AML-193 (cell line): Measurements from ENCODE around the gene RPF1.
"Not testable (repeated sequence)": the region's sequence is repeated elsewhere in the genome, so short reads cannot be mapped to it uniquely, and the experiment has no call there.

ENCODE experiments used
- DNase-seq, 2 experiments: peaks; one replicate each; lab custom pipeline; 2025; lab: John Stamatoyannopoulos, UW

RPF1 gene, protein sequence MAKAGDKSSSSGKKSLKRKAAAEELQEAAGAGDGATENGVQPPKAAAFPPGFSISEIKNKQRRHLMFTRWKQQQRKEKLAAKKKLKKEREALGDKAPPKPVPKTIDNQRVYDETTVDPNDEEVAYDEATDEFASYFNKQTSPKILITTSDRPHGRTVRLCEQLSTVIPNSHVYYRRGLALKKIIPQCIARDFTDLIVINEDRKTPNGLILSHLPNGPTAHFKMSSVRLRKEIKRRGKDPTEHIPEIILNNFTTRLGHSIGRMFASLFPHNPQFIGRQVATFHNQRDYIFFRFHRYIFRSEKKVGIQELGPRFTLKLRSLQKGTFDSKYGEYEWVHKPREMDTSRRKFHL

DNA sequence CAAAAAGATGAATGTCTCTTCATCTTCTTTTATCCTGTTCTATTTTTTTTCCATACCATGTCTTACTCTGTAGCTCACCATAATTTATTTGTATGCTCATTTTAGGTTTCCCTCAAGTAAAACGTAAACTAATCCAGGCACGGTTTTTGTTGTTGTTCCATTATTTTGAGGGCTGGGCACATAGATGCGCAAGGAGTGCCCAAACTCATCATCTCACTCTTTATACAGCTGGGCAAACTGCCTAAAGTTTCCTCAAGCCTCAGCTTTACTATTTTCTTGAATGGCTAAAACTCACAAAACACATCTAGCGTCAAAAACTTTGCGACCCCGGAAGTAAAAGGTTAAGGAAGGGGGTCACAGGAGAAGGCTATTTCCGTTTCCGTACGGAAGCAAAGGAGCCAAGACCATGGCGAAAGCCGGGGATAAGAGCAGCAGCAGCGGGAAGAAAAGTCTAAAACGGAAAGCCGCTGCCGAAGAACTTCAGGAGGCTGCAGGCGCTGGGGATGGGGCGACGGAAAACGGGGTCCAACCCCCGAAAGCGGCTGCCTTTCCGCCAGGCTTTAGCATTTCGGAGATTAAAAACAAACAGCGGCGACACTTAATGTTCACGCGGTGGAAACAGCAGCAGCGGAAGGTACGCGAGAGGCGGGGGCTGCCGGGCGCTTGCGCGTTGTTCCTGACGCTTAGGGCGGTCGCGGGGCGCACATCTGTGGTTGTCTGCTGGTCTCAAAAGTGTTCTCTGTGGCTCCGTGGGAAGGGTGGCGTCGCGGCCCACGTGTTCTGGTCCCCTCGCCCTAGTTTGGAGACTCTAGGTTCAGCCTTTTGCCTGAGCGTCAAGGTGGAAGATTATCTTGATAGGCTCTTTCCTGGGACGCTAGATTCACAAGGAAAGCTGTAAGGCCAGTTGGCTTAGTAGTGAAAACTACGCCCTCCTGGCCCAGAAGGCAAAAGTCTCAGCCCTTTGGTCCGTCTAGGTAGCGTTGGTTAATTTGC, at the start of gene RPF1:
TSS of gene RPF1 (plus strand) at position 391 of the 993 bp plus-strand sequence. CDS start at position 407, 16 bp downstream.
- DNase-seq = peak; percentile 78

DNA sequence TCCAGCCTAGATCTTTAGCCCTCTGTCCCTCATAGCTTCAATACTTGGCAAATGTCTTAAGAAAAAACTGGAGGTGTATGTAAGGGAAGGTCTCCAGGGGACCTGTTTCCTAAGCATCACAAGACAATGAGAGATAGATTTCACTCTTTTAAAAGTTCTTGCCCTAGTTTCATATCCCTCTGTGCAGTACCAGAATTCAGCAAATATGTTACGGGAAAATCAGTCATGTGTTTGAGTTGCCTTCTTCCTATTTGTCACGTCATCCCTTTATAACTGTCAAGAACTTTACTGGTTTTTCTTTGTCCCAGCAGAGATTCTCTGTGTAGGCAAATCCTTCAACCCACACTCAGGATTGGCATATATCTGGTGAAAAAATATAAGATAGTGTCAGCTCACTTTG, 48.5 kb upstream of the RPF1 start:
- DNase-seq = no peak

DNA sequence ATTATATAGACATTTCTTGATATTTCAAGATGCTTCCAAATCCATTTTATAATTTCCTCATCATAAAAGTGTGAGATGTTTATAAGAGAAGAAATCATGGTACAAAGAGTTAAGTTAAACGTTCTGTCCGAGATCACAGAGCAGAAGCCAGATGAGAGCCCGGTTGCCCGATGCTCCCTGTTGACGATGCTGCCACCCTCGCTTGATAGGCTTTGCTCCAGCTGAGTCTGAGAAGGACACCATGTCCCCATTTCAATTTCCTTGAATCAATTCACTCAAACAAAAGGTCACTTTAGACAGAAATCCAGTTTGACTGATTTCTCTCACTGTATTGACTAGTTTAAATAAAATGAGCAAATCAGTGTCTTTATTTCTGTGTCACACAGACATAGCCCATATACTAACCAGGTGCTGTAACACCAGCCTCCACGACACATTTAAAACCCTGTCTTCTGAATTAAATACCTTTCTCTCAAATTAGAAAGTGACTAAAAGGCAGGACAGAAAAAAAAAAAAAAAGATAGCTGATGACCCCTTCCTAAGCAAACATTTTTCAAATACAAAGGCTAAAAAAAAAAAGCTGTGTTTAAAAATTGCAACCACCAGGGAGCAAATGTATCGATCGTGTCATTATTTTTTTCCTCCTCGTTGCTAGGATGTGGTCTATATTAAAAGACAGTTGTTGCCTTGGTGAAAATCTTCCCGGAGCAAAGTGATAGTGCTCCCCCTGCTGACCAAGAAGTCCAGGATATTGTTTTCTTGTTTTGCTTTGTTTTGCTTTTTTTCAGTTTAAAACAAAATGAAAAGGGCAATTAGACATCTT, 45.6 kb upstream of the RPF1 start:
- DNase-seq = peak; percentile 85 to 86

DNA sequence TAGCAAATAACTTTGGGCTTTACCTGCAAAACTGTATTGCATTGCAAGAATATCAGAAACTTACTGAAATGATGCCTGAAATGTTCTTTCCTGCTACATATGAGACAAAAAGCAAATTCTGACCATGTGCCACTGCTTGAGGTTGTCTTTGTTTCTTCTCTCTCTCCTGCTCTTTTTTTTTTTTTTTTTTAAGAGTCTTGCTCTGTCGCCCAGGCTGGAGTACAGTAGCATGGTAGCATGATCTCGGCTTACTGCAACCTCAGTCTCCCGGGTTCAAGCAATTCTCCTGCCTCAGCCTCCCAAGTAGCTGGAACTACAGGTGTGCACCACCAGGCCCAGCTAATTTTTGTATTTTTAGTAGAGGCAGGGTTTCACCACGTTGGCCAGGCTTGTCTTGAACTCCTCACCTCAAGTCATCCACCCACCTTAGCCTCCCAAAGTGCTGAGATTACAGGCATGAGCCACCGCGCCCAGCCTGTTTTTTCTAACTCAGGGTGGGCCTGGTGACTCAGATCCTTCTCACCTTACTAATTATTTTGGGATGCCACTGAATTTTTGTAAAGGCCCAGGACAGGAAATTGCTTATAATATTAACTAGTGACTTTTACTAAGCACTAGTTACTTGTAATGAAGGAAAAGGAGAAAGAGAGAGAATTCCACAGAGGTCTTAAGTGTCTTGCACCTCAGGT, 44.8 kb upstream of the RPF1 start:
- DNase-seq = no peak

DNA sequence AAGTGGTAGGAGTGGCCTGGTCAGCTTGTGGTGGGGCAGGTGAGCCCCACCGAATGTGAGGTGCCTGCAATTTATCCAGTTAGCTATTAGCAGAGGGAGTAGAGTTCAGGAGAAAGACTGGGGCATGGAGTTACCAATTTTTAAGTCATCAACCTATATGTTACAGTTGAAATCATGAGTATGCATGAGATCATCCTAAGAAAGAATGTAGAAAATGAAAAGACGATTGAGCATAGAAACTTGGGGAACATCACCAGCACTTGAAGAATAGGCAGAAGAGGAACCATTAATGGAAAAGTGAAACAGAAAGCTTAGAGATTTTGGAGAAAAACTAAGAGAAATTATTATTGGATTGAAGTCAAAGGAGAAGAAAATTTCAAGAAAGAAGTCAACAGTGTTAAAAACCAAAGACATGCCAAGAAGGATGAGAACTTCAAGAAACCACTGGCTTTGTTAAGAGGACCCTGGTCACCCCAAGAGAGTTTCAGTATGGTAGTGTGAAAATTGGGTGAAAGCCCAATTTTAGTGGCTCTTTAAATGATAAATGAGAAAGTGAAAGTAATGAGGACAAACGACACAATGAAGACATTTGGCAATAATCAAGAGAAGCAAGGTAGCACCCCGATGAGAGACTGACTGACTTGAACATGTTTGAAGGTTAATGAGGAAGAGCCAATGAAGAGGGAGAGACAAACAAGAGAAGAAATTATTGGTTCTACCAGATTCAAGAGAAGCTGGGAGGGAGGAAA, 44.1 kb upstream of the RPF1 start:
- DNase-seq = peak; percentile 17 to 27

DNA sequence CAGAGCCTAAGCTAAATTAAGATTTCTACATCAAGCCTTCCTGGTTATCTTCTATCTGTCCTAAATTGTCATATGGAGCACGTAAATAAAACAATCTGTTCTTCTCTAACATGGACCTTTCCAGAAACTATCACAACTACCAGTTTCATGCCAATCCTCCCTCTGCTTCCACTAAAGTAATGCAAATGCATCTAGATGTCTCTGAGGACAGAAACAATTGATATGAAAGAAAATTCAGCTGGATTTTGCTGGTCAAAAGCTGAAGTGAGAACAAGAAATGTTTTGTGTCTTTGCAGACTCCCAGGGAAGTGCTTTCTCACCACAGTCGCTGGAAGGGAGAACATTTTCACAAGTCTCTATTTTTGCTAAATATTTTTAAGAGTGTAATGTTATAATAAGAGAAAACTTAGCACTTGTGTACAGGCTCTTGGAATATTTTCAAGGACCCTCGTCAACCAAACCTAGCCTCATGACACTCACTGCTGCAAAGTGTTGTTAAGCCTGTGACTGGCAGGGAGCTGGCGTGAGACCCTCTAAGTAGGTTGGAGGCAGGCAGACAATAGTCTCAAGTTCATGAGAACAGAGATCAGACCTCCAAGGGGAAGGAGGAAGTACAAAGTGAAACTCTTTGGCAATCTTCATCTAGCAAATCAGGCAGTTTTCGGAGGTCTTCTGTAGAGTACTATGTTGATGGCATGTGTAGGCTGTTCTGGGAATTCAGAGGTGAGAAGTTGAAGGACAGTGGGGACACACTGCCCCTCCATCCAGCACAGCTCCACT, 42.0 kb upstream of the RPF1 start:
- DNase-seq = peak; percentile 67 to 79

DNA sequence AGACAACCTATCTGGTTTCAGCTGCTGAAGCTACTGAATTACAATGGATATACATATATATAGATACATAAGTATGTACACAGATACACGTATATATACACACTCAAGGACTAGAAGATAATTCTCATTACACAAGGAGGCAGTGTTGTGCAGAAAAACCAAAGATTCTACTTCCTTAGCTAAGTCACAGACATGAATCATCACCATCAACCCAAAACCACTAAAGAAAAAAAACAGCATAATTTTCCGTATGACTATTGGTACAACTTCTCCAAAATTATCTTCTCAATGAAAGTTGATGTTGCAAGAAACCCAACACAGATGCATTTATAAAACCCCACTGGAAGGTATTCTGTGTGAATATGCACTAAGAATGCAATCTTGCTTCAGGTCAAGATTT, 36.8 kb upstream of the RPF1 start:
- peak; percentile 94 to 98 for DNase-seq

DNA sequence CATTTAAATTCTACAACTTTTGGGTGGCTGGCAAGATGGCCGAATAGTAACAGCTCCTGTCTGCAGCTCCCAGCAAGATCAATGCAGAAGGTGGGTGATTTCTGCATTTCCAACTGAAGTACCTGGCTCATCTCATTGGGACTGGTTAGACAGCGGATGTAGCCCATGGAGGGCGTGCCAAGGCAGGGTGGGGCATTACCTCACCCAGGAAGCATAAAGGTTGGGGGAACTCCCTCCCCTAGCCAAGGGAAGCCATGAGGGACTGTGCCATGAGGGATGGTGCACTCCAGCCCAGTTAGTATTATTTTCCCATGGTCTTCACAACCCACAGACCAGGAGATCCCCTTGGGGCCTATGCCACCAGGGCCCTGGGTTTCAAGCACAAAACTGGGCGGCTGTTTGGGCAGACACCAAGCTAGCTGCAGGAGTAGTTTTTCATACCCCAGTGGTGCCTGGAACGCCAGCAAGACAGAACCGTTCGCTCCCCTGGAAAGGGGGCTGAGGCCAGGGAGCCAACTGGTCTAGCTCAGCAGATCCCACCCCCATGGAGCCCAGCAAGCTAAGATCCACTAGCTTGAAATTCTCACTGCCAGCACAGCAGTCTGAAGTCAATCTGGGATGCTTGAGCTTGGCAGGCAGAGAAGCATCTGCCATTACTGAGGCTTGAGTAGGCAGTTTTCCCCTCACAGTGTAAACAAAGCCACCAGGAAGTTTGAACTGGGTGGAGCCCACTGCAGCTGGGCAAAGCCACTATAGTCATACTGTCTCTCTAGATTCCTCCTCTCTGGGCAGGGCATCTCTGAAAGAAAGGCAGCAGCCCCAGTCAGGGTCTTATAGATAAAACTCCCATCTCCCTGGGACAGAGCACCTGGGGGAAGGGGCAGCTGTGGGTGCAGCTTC, 36.1 kb upstream of the RPF1 start:
- DNase-seq = not testable (repeated sequence)

DNA sequence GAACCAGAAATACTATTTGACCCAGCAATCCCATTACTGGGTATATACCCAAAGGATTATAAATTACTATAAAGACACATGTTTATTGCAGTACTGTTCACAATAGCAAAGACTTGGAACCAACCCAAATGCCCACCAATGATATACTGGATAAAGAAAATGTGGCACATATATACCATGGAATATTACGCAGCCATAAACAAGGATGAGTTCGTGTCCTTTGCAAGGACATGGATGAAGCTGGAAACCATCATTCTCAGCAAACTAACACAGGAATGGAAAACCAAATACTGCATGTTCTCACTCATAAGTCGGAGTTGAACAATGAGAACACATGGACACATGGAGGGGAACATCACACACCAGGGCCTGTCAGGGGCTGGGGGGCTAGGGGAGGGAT, 30.4 kb upstream of the RPF1 start:
- not testable (repeated sequence) for DNase-seq

DNA sequence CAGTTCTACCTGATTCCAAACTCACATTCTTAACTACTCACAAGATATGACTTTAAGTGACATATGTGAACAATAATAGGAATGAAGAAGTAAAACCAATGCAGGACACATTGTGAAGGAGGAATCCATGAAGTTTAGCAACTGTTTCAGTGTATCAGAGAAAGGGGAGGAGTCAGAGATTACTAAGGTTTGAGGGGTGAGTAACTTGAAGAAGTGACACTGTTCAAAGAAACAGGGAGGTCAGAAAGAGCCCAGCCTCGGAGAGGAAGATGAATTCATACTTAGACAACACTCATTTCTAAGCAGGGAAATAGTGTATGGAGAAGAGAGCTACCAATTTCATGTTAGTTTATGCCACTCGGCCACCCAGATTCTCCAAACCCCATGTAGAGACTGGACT, 28.2 kb upstream of the RPF1 start:
- no peak for DNase-seq

DNA sequence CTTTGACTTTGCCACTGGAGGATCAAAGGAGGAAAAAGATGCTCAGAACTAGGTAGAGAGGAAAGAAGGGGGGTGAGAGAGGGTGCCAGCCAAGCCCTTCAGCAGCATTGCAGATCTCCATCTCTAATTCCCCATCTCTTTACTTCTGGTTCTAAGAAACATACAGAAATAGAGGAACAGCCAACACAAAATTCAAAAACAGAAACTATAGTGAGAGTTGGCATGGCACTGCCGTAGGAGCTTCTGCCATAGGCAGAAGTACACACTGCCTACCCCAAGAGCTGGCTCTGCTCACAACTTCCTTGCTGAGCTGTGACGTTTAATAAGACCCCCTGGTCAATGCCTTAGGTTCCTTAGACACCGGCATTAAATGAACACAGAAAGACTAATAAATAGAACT, 26.6 kb upstream of the RPF1 start:
- DNase-seq = no peak

DNA sequence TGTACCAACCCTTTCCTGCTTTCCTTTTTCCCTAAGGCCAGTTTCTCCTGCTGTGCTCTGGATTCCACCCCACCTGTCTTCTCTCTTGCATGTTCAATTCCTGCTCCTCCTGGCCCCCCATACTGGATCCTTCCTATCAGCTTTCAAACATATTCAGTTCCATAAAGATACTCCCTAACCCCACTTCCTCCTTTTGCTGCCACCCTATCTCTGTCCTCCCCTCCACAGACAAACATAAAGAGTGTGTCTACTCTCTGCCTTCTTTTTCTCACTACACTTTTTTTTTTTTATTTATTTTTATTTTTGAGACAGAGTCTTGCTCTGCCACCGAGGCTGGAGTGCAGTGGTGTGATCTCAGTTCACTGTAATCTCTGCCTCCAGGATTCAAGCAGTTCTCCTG, 16.9 kb upstream of the RPF1 start:
- DNase-seq = no peak

DNA sequence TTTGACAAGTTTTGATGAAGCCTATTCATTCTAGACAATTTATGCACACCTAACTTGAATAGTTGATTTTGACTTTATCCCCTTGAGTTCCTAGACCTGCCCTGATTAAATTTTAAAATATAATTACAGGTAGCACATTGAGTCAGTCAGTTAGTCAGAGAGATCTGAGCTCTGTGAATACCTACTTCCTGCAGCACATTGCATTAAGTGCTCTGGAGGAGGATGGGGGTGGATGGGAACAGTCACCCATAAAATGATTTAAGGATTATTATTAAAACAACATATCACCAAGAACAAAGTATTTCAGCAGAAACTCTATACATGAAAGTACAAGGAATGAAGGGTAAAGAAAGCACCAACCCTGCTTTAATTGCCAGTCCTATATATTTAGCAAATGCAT, 11.8 kb upstream of the RPF1 start:
- DNase-seq = no peak

DNA sequence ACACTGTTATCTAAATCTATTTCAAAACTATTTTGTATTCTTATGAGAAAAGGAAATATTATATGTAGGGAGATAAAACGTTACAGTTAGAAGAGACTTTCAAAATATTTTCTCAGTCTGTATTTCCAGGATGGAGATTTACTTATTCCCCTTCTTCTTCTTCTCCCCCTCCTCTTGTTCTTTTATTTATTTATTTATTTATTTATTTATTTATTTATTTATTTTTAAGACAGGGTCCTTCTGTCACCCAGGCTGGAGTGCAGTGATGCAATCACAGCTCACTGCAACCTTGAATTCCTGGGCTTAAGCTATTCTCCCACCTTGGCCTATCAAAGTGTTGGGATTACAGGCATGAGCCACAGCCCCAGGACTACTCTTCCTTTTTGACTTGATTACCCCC, 2.8 kb upstream of the RPF1 start:
- DNase-seq = no peak

DNA sequence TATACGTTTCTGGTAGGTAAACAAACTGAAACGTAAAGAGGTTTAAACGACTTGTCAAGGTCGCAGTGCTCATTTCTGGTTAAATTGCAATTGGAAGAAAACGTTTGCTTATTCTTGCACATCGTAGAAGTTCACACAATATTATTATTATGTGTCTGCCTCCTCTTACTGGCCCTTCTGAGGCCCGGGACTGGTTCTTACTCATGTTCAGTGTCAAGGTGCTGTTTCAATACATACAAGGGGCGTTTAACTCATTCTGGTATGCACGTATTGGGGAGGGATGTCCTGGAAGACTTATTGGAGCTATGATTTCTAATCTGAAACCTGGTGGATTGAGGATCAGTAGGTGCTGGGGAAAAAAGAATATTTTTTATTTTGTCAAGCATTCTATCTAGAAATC, 932 bp downstream of the RPF1 start:
- DNase-seq = no peak

DNA sequence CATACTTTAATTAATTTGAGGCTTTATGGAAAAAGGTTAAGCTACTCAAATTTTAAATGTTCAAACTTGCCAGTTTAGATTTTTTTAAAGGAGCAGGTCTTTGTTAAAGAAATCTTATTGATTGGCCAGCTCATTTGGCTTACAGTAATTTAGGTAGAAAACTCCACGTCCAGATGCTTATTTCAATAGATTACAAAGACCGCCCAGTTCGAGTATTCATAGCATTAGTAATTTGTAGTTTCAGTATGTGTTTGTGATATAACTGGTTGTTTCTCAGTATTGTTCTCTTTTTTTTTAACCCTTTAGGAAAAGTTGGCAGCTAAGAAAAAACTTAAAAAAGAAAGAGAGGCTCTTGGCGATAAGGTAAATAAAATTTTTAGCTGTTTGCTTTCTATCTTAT, 1.6 kb downstream of the RPF1 start:
- DNase-seq = no peak

DNA sequence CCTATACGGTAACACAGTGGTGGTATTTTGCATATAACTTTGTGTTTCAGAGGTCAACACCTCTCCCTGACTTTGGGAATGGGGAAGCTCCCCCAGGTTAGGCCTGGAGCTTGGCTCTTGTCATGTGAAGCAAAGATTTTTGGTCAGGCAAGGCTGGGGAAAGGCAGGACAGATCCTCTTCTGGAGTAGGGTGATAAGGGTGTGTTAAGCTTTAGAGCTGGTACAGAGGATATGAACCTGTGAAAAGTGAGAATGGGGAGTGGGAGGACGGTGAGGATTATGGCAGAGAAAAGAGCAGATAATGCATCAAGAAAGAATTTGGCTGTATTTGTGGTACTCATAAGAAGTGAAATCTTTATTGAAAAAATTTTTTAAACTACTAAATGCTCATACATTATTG, 2.3 kb downstream of the RPF1 start:
- DNase-seq = no peak

DNA sequence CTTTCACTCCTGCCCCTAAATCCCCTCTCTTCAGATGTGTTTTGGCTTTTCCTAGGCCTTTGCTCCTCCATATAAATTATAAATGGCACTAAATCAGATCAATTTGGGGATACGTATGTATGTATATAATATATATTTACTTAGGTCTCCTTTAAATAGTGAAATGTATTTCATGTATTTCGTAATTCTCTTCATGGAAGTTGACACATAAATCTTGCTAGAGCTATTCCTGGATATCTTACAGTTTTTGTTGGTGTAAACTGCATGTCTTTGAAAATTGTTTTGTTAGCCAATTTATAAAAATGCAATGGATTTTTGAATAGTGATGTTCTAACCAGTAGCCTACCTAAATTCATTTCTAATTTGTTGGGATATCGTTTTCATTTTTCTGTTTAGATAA, 9.0 kb downstream of the RPF1 start:
- peak in 1 of 2 experiments; percentile 18 for DNase-seq

DNA sequence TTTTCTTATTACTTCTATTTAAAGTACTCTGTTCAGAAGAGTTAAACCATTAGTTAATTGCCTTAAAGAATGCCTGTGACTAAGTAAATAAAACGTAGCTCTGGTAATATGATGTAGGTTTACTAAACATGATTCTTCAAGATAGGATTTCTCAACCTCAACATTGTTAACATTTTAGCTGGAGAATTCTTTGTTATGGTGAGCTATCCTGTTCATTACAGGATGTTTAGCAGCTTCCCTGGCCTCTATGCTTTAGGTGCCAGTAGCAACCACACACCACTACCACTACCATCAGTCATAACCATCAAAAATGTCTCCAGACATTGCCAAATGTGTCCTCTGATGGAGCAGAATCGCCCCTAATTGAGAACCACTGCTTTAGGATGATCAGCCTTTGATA, 10.7 kb downstream of the RPF1 start:
- no peak for DNase-seq
